Measurements from ENCODE around the gene HIPK2. TPM values are rescaled to one million over a fixed set of nuclear protein-coding genes. Genes with fewer than 3 reads are reported as not detected.

Gene HIPK2
- total RNA-seq, 4 donors from 2014 or later, result 17.9 to 35.9 (median 22.4) TPM

DNA sequence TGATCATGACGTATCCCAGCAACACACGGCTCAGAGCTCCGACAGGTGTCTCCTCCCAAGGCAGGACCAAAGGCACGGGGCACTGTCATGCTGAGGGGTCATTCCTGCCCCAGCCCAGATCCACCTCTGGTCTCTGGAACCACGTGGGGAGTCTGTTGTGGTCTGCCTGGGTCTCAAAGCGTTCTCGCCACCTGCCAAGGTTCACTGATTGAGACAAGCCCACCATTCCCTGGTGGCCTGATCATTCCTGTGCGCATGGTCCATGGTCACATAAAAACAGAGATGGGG is 83.5 kb downstream of the HIPK2 start:
- Histone ChIP-seq H3K4me3 (no peak overlapping the region), H3K36me3 (peaks cover 0 to 14% of the 10 kb centered on the region in 2 donors), H3K9me3 (no peaks in the 10 kb centered on the region), H3K4me1 (peaks cover 0 to 35% (median 2%) of the 10 kb centered on the region in 3 donors), H3K27me3 (no peaks in the 10 kb centered on the region), H3K27ac (no peak overlapping the region)
- ATAC-seq, result no peak
- TF ChIP-seq POLR2AphosphoS5 (IDR thresholded peaks at IDR 0.05) (no peak), CTCF (IDR thresholded peaks at IDR 0.05) (no peak), EP300 (IDR thresholded peaks at IDR 0.05) (no peak), POLR2A (IDR thresholded peaks at IDR 0.05) (no peak)
- WGBS, 2 donors (ENCODE audit: low coverage in 1 of 2), result 80% methylated on average over 1 of the region's 8 CpGs; no CpG with 5 or more reads in 1 of the 2 donors

DNA sequence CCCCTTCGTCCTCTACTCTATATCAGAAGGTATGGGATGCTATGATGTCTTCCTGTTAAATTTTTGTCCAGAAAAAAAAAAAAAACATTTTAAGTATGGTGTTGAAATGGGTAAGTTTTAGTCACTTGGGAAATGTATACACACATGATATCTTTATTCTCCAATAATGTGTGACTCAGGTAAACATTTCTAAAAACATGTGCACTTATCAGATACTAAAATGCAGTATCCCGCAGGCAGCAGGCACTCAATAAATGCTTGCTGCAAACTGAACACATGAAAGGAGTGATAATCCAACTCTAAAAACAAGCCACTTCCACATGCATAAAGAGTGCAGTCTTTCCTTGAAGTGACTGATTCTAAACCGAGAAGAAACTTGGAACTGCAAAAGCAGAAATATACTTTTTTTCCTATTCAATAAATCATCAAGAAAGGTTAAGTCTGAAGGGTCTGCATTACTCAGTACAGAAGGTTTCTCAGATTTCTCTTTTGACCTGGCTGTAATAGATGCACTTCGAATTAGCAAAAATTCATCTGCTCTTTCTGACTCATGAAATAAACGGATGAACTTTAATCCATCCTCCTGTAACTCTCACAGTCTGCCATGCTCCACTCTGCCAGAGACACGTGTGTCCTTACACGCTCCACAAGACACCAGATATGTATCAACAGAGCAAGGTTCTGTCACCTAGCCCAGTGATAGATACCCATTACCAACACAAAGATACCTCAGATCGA is 84.0 kb downstream of the HIPK2 start:
- Histone ChIP-seq H3K36me3 (peaks cover 0 to 17% of the 10 kb centered on the region in 2 donors), H3K27me3 (no peaks in the 10 kb centered on the region), H3K27ac (no peak overlapping the region), H3K4me3 (no peak overlapping the region), H3K9me3 (no peaks in the 10 kb centered on the region), H3K4me1 (peaks cover 0 to 35% (median 2%) of the 10 kb centered on the region in 3 donors)
- TF ChIP-seq EP300 (IDR thresholded peaks at IDR 0.05) (no peak), CTCF (IDR thresholded peaks at IDR 0.05) (no peak), POLR2A (IDR thresholded peaks at IDR 0.05) (no peak), POLR2AphosphoS5 (IDR thresholded peaks at IDR 0.05) (no peak)
- 40 to 62% methylated on average over 7 of the region's 8 CpGs for WGBS, 2 donors (ENCODE audit: low coverage in 1 of 2)
- ATAC-seq, result no peak

DNA sequence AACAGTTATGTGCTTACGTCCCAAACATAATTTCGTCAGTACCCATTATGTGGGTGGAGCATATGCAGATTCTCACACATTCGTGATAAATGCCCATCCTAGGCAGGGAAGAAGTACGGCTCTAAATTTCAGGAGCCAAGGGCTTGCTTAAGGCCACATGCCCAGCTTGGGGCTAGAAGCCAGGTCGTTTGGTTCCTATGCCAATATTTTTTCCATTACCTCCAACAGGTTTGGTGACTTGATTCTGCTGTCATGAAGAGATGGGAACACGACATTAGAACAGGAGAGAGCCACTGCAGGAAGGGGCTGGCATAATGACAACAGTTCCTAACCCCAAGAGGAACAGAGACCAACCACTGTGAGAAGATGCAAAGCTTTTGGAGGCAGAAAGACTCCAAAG is 85.1 kb downstream of the HIPK2 start:
- Histone ChIP-seq H3K9me3 (no peaks in the 10 kb centered on the region), H3K4me3 (no peak overlapping the region), H3K27ac (no peak overlapping the region), H3K36me3 (peaks cover 0 to 25% of the 10 kb centered on the region in 2 donors), H3K4me1 (peaks cover 0 to 35% (median 2%) of the 10 kb centered on the region in 3 donors), H3K27me3 (no peaks in the 10 kb centered on the region)
- ATAC-seq, result no peak
- TF ChIP-seq CTCF (IDR thresholded peaks at IDR 0.05) (no peak), EP300 (IDR thresholded peaks at IDR 0.05) (no peak), POLR2A (IDR thresholded peaks at IDR 0.05) (no peak)
- WGBS, 2 donors (ENCODE audit: low coverage in 1 of 2), result 81 to 86% methylated on average over 3 to 6 of the region's 6 CpGs

DNA sequence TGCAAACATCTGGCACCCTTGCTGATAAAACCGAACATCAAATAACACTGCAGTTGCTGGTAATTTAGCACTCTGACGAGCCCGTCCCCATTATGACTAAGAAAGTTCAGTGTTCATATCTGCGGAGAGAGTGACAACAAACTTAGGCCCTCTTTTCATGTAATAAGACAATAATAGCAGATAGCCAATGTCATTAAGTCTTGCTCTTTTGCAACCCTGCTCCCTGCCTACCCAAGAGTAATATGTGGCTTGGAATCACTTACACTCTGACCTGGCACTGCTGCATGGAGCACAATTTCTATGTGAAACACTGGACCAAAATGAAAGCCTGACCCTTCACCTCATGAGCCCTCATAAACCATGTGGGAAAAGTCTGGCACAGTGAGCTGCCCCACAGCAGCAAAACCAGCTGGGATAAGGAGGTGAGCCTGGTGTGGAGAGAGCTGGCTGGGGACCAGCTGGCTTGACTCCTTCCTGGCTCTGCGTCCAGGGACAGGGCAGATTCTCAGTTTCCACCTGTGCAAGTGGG is 86.5 kb downstream of the HIPK2 start:
- ATAC-seq, result peak; percentile 41
- Histone ChIP-seq H3K4me3 (no peak overlapping the region), H3K27me3 (no peaks in the 10 kb centered on the region), H3K36me3 (peaks cover 0 to 25% of the 10 kb centered on the region in 2 donors), H3K27ac (no peak overlapping the region), H3K4me1 (peaks cover 0 to 25% (median 2%) of the 10 kb centered on the region in 3 donors), H3K9me3 (no peaks in the 10 kb centered on the region)
- WGBS, 2 donors (ENCODE audit: low coverage in 1 of 2), result 48 to 73% methylated on average over 5 of the region's 5 CpGs
- no peak for TF ChIP-seq POLR2AphosphoS5 (IDR thresholded peaks at IDR 0.05)
- no peak for TF ChIP-seq EP300 (IDR thresholded peaks at IDR 0.05)
- TF ChIP-seq POLR2A (IDR thresholded peaks at IDR 0.05), result no peak
- no peak for TF ChIP-seq CTCF (IDR thresholded peaks at IDR 0.05)
